HCT116 (cell line): ENCODE data around the gene ZNF71. TPM values are rescaled to one million over a fixed set of nuclear protein-coding genes. Genes with fewer than 3 reads are reported as not detected.

Experiments
- ATAC-seq: fragments of 200-7000 bp; cut with Tn5 transposase; 2 replicates; pipeline ENCODE4 v1.9.1; 2020; ENCODE audit warnings: mild to moderate bottlenecking, moderate library complexity
- BruUV-seq: library from RNA; stranded (reverse); fragments of 400-500 nt; replicated peaks from 2 replicates; lab custom pipeline; 2021; lab: Mats Ljungman, UMichigan
- CTCF ChIA-PET: fragments of 300-600 bp; sonication (Branson Sonifier 250); formaldehyde crosslinking; loops from one replicate; lab custom pipeline; 2021; ENCODE audit warnings: antibody characterized with exemption; lab: Charles Lee
- POLR2A ChIA-PET: fragments of 300-600, 350-600 bp; sonication (Branson Sonifier 250); formaldehyde crosslinking; loops from one replicate; lab custom pipeline; 2021; ENCODE audit warnings: antibody characterized with exemption; lab: Charles Lee
- RAD21 ChIA-PET, 2 experiments: fragments of 300-600 bp; sonication (Branson Sonifier 250); formaldehyde crosslinking; loops; one replicate each; lab custom pipeline; 2023; ENCODE audit warnings: low total read pairs in 2 of 2; ENCODE audit not compliant: uncharacterized antibody in 2 of 2, unreplicated experiment in 2 of 2, low non-redundant PET in 1 of 2; lab: Charles Lee
- DNase-seq: peaks from one replicate; pipeline ENCODE4 v3.0.0-alpha.2; 2010; ENCODE audit warnings: low read depth, low spot score
- H2AFZ ChIP-seq: fragments of 200-600 bp; shearing (Covaris generic), sonication (generic); 2 replicates; pipeline ENCODE4 v1.6.1; 2017; ENCODE audit warnings: low read depth, mixed run types, mixed read lengths, antibody characterized with exemption, low read length; ENCODE audit not compliant: poor library complexity, severe bottlenecking
- H3K27ac ChIP-seq: 2 replicates; pipeline ENCODE4 v1.5.1; 2012; ENCODE audit warnings: low read depth, low read length
- H3K27me3 ChIP-seq: fragments of 200-600 bp; sonication (generic); 2 replicates; pipeline ENCODE4 v1.6.1; 2016; ENCODE audit warnings: mixed run types, low read length, mixed read lengths; ENCODE audit not compliant: insufficient read depth
- H3K36me3 ChIP-seq, 2 experiments: fragments of 200-500 bp in 1 of 2; fragments of 200-600 bp in 1 of 2; sonication (Bioruptor generic) in 1 of 2; sonication (generic) in 1 of 2; 2 replicates each; pipeline versions ENCODE4 v1.5.1 to v1.6.1; 2014 to 2016; ENCODE audit warnings: low read length in 2 of 2, inconsistent platforms in 1 of 2, mixed read lengths in 1 of 2, mixed run types in 1 of 2; ENCODE audit not compliant: insufficient read depth in 2 of 2, control insufficient read depth in 1 of 2
- H3K4me1 ChIP-seq, 2 experiments: fragments of 200-600 bp in 1 of 2; sonication (generic) in 1 of 2; 2 replicates each; pipeline versions ENCODE4 v1.5.1 to v1.6.1; 2012 to 2017; ENCODE audit warnings: low read length in 2 of 2, inconsistent platforms in 1 of 2, mild to moderate bottlenecking in 1 of 2, mixed read lengths in 1 of 2, mixed run types in 1 of 2, moderate library complexity in 1 of 2; ENCODE audit not compliant: insufficient read depth in 2 of 2, control insufficient read depth in 1 of 2
- H3K4me2 ChIP-seq: fragments of 200-600 bp; sonication (generic); 2 replicates; pipeline ENCODE4 v1.6.1; 2017; ENCODE audit warnings: mixed run types, low read length, mixed read lengths
- H3K4me3 ChIP-seq, 2 experiments: fragments of 200-600 bp in 1 of 2; sonication (generic) in 1 of 2; replicated peaks in 1 of 2; 2 replicates each; pipeline ENCODE4 v1.5.1; 2011 to 2016; ENCODE audit warnings: low read length in 2 of 2, control low read depth in 1 of 2, low read depth in 1 of 2, mild to moderate bottlenecking in 1 of 2, mixed read lengths in 1 of 2, mixed run types in 1 of 2
- H3K79me2 ChIP-seq: fragments of 200-600 bp; sonication (generic); 2 replicates; pipeline ENCODE4 v1.6.1; 2017; ENCODE audit warnings: mild to moderate bottlenecking, mixed run types, low read length, moderate library complexity, mixed read lengths; ENCODE audit not compliant: insufficient read depth
- H3K9ac ChIP-seq: fragments of 200-600 bp; sonication (generic); 2 replicates; pipeline ENCODE4 v1.6.1; 2016; ENCODE audit warnings: low read length, mixed read lengths
- H3K9me2 ChIP-seq: fragments of 200-600 bp; sonication (generic), shearing (Covaris generic); 2 replicates; pipeline ENCODE4 v1.6.1; 2017; ENCODE audit warnings: mixed run types, mild to moderate bottlenecking, moderate library complexity; ENCODE audit not compliant: insufficient read depth
- H3K9me3 ChIP-seq, 2 experiments: fragments of 200-500 bp in 1 of 2; fragments of 200-600 bp in 1 of 2; sonication (Bioruptor generic) in 1 of 2; sonication (generic) in 1 of 2; 2 replicates each; pipeline ENCODE4 v1.6.1; 2014 to 2017; ENCODE audit warnings: low read length in 2 of 2, mixed read lengths in 2 of 2, inconsistent platforms in 1 of 2, low read depth in 1 of 2, mild to moderate bottlenecking in 1 of 2, mixed run types in 1 of 2, moderate library complexity in 1 of 2; ENCODE audit not compliant: control insufficient read depth in 1 of 2, insufficient read depth in 1 of 2
- H4K20me1 ChIP-seq: fragments of 200-600 bp; sonication (generic), shearing (Covaris generic); 2 replicates; pipeline ENCODE4 v1.6.1; 2017; ENCODE audit warnings: mixed run types, mild to moderate bottlenecking, moderate library complexity; ENCODE audit not compliant: insufficient read depth
- CBX3 ChIP-seq: IDR thresholded peaks from 2 replicates; pipeline ENCODE4 v1.6.1; 2012; ENCODE audit warnings: low read depth
- CEBPB ChIP-seq: IDR thresholded peaks from 2 replicates; pipeline ENCODE4 v1.6.1; 2012; ENCODE audit warnings: low read depth
- EGR1 ChIP-seq: IDR thresholded peaks from 2 replicates; pipeline ENCODE4 v1.6.1; 2012; ENCODE audit warnings: low read depth
- ELF1 ChIP-seq: IDR thresholded peaks from 2 replicates; pipeline ENCODE4 v1.6.1; 2012; ENCODE audit warnings: low read depth, borderline replicate concordance
- EZH2 ChIP-seq: fragments of 200-600 bp; sonication (generic); IDR thresholded peaks from 2 replicates; pipeline ENCODE4 v1.6.1; 2017; ENCODE audit warnings: antibody characterized with exemption, mixed run types
- FOSL1 ChIP-seq: IDR thresholded peaks from 2 replicates; pipeline ENCODE4 v1.6.1; 2012; ENCODE audit warnings: low read depth
- JUND ChIP-seq: IDR thresholded peaks from 2 replicates; pipeline ENCODE4 v1.6.1; 2012
- MAX ChIP-seq: IDR thresholded peaks from 2 replicates; pipeline ENCODE4 v1.6.1; 2012
- POLR2A ChIP-seq: IDR thresholded peaks from 2 replicates; pipeline ENCODE4 v1.7.0; 2011; ENCODE audit warnings: borderline replicate concordance; ENCODE audit not compliant: insufficient read depth, insufficient read length; ENCODE audit errors: extremely low read depth
- POLR2AphosphoS5 ChIP-seq: IDR thresholded peaks from 2 replicates; pipeline ENCODE4 v1.6.1; 2011; ENCODE audit warnings: mild to moderate bottlenecking, low read depth, low read length, moderate library complexity
- RAD21 ChIP-seq: IDR thresholded peaks from 2 replicates; pipeline ENCODE4 v1.6.1; 2012; ENCODE audit warnings: low read depth, mild to moderate bottlenecking
- SIN3A ChIP-seq: IDR thresholded peaks from 2 replicates; pipeline ENCODE4 v1.6.1; 2012; ENCODE audit warnings: low read depth
- TCF7L2 ChIP-seq: IDR thresholded peaks from 2 replicates; pipeline ENCODE4 v1.7.0; 2011; ENCODE audit warnings: borderline replicate concordance, inconsistent platforms; ENCODE audit not compliant: insufficient read depth, insufficient read length; ENCODE audit errors: extremely low read depth
- intact Hi-C: fragments of 100-400 bp; cut with micrococcal nuclease; formaldehyde crosslinking; loops from 2 replicates; pipeline ENCODE4 v1.10.0; 2022
- total RNA-seq: library from RNA; stranded (reverse); gene quantifications from one replicate; pipeline ENCODE4 v1.2.1, GENCODE V29; 2021; ENCODE audit not compliant: unreplicated experiment
- TF ChIP-seq, protein P1 (sequence below): IDR thresholded peaks from 2 replicates; pipeline ENCODE4 v1.6.1; 2012; ENCODE audit warnings: low read depth
- TF ChIP-seq, protein P2 (sequence below): IDR thresholded peaks from 2 replicates; pipeline ENCODE4 v1.6.1; 2011; ENCODE audit warnings: mild to moderate bottlenecking, low read length, moderate library complexity; ENCODE audit not compliant: insufficient replicate concordance; ENCODE audit errors: extremely low read depth

Gene ZNF71
- total RNA-seq, 1 experiment from 2014 or later: not detected

DNA sequence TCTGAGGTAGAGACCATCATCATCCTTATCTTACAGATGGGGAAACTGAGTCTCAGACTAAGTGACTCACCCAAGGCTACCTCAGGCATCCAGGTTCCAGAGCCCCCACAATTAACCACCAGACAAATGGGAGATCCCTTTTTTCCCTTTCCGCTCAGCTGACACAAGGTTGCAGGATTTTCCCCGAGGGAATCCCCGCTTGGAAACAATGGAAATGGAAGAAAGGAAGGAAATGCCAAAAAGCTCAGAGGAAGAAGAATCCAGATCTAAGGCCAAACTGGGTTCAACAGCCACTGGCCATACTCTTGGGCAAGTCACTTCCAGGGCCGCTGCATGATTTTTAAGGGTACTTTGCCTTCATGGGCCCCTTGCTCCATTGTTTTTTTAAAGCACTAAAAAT is 1.6 kb downstream of the ZNF71 start:
- no peak overlapping the region for H3K9ac ChIP-seq
- H3K79me2 ChIP-seq: no peaks in the 10 kb centered on the region
- CTCF ChIA-PET: no interaction called here
- H3K9me2 ChIP-seq: no peaks in the 10 kb centered on the region
- no peak overlapping the region for H3K4me2 ChIP-seq
- intact Hi-C loops: no loop called here
- H3K4me1 ChIP-seq: no peaks in the 10 kb centered on the region
- ATAC-seq (no peak), DNase-seq (no peak)
- no peak overlapping the region for H3K27ac ChIP-seq
- POLR2A ChIA-PET: no interaction called here
- H3K4me3 ChIP-seq: no peak overlapping the region
- RAD21 ChIA-PET: no interaction called here
- peaks cover 10 to 32% of the 10 kb centered on the region in 2 experiments; a peak in 2 of 4 replicates for H3K9me3 ChIP-seq
- H2AFZ ChIP-seq: no peak overlapping the region
- BruUV-seq: no TSS peak
- H3K36me3 ChIP-seq: no peaks in the 10 kb centered on the region
- no peaks in the 10 kb centered on the region for H3K27me3 ChIP-seq
- TF ChIP-seq POLR2A (no peak), FOSL1 (no peak), EZH2 (no peak), ELF1 (no peak)
- no peaks in the 10 kb centered on the region for H4K20me1 ChIP-seq

- Histone ChIP-seq H3K4me3 (no peak overlapping the region), H3K27ac (no peak overlapping the region), H3K9ac (no peak overlapping the region), H3K4me2 (no peak overlapping the region), H3K27me3 (no peaks in the 10 kb centered on the region), H2AFZ (no peak overlapping the region), H3K9me3 (peaks cover 16 to 33% of the 10 kb centered on the region in 2 experiments; a peak in 2 of 4 replicates), H3K4me1 (no peaks in the 10 kb centered on the region), H3K79me2 (no peaks in the 10 kb centered on the region), H3K36me3 (no peaks in the 10 kb centered on the region), H4K20me1 (no peaks in the 10 kb centered on the region), H3K9me2 (no peaks in the 10 kb centered on the region)
- ATAC-seq: no peak
- CTCF ChIA-PET: no interaction called here
- BruUV-seq: no TSS peak
- RAD21 ChIA-PET: no interaction called here
- POLR2A ChIA-PET: no interaction called here
- intact Hi-C loops: no loop called here
- no peak for DNase-seq
- TF ChIP-seq POLR2AphosphoS5 (no peak), TCF7L2 (no peak), CEBPB (no peak), ELF1 (no peak), POLR2A (no peak), FOSL1 (no peak), EGR1 (no peak), CBX3 (no peak), JUND (no peak), RAD21 (no peak), SIN3A (no peak), MAX (no peak)
- TF ChIP-seq, protein P1, sequence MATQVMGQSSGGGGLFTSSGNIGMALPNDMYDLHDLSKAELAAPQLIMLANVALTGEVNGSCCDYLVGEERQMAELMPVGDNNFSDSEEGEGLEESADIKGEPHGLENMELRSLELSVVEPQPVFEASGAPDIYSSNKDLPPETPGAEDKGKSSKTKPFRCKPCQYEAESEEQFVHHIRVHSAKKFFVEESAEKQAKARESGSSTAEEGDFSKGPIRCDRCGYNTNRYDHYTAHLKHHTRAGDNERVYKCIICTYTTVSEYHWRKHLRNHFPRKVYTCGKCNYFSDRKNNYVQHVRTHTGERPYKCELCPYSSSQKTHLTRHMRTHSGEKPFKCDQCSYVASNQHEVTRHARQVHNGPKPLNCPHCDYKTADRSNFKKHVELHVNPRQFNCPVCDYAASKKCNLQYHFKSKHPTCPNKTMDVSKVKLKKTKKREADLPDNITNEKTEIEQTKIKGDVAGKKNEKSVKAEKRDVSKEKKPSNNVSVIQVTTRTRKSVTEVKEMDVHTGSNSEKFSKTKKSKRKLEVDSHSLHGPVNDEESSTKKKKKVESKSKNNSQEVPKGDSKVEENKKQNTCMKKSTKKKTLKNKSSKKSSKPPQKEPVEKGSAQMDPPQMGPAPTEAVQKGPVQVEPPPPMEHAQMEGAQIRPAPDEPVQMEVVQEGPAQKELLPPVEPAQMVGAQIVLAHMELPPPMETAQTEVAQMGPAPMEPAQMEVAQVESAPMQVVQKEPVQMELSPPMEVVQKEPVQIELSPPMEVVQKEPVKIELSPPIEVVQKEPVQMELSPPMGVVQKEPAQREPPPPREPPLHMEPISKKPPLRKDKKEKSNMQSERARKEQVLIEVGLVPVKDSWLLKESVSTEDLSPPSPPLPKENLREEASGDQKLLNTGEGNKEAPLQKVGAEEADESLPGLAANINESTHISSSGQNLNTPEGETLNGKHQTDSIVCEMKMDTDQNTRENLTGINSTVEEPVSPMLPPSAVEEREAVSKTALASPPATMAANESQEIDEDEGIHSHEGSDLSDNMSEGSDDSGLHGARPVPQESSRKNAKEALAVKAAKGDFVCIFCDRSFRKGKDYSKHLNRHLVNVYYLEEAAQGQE: no peak
- TF ChIP-seq, protein P2, sequence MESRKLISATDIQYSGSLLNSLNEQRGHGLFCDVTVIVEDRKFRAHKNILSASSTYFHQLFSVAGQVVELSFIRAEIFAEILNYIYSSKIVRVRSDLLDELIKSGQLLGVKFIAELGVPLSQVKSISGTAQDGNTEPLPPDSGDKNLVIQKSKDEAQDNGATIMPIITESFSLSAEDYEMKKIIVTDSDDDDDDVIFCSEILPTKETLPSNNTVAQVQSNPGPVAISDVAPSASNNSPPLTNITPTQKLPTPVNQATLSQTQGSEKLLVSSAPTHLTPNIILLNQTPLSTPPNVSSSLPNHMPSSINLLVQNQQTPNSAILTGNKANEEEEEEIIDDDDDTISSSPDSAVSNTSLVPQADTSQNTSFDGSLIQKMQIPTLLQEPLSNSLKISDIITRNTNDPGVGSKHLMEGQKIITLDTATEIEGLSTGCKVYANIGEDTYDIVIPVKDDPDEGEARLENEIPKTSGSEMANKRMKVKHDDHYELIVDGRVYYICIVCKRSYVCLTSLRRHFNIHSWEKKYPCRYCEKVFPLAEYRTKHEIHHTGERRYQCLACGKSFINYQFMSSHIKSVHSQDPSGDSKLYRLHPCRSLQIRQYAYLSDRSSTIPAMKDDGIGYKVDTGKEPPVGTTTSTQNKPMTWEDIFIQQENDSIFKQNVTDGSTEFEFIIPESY: no peak
These were observed 2.6 kb downstream of the ZNF71 start for GRCh38 chr19:56597696-56598095.
